EL (cell line): ENCODE measurements around the gene ZNF532.

Experiments
- DNase-seq: peaks from one replicate; pipeline ENCODE4 v3.0.0-alpha.2; 2016

Gene ZNF532

DNA sequence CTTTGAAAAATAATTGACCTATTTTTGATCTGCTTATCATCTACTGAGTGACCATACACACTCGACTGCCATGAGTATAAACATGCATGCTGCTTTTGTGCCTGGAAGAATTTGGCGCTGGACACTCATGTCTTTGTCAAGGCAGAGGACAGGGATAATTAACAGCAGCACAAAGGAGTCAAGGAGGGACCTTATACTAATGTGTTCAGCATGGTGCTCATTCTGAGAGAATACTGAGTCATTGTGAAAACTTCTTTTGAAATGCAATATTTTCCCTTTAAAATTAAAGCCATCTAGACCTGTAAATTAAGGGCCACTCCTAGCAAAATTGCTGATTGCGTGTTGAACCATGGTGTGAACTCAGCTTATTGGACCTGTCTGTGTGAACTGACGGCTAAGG lies 116.3 kb downstream of the ZNF532 start:
- DNase-seq = no peak

DNA sequence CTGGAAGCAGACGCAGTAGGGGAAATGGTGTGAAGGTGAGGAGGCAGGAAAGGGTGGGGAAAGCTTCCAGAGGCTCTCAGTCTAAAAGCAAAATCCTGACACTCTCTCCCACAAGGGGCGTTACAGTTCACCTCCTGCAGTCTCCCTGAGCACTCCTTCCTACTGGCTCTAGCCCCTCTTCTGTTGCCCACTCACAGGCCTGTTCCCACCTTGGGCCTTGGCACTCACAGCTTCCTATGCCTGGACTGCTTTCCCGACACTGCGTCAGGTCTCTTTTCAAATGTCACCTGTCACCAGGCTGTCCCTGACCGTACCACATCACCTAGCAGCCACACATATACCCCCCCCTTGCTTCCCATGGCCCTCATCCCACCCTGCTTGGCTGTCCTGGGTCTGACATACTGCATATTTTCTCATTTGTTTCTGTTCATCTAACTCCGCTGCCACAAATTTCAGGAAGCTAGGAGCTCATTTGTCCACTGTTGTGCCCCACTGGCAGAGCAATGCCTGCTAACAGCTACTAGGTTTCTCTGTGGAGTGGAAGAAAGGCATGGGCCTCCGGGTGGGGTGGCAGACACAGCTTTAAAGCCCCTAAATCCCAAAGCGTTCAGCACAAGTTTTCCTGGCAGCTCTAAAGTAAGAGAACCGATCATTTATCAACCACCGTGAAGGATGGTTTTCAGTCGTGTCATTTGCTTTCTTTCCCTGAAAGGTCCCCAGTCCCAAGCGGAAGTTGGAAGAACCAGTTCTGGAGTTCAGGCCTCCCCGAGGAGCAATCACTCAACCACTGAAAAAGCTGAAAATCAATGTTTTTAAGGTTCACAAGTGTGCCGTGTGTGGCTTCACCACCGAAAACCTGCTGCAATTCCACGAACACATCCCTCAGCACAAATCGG lies 118.8 kb downstream of the ZNF532 start:
- no peak for DNase-seq

DNA sequence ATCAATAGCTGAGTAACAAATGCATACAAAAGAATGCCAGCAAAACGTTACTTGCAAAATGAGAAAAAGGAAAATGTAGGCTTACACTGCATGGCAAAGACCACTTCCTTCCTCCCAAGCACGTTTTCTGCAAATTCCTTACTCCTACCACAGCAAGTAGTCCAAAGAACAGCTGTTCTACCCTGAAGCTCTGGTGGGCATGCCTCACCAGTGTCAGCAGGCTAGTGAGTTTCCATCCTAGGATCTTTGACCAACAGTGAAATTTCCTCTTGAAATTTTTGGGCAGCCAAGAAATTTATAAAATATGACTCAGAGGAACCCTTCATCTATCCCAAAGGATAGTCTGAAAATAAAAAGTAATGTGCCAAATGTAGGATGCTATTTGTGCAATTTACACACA lies 123.9 kb downstream of the ZNF532 start:
- peak; percentile 44 for DNase-seq

DNA sequence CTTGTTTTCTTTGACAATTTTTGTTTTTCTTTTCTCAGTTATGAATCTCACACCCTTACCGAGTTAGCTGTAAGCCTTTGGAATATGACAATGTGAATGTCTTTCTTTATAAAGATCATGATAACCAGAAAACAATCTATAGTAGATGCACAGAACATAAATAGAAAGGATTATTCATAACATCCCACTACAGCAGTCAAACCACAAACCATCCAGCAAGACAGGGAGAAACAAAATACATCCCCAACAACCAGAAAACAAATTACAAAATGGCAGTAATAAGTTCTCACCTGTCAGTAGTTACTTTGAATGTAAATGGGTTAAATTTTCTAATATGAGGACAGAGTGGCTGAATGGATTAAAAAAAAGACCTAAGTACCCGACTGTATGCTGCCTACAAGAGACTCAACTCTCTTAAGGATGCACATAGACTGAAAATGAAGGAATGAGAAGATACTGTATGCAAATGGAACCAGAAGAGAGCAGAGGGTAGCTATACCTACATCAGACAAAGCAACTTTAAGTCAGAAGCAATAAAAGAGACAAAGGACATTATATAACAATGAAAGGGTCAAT lies 124.6 kb downstream of the ZNF532 start:
- DNase-seq = no peak

DNA sequence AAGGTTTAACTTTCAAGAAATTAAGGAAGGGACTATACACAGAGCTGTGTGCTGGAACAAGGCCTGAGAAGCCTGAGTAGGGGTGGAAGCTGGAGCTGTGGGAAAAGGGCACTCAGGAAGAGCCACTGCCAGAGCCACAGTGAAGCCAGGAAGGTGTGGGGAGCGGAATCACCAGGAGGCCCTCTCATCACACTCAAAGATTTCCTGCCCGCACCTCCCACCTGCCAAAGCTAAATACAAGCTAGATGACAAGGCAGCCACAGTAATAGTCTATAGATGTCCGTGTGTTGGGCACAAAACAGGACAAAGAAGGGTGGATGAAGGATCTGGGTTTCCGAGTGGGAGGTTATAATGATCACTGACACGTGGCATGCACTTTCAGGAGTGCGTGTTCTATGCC lies 126.0 kb downstream of the ZNF532 start:
- no peak for DNase-seq

DNA sequence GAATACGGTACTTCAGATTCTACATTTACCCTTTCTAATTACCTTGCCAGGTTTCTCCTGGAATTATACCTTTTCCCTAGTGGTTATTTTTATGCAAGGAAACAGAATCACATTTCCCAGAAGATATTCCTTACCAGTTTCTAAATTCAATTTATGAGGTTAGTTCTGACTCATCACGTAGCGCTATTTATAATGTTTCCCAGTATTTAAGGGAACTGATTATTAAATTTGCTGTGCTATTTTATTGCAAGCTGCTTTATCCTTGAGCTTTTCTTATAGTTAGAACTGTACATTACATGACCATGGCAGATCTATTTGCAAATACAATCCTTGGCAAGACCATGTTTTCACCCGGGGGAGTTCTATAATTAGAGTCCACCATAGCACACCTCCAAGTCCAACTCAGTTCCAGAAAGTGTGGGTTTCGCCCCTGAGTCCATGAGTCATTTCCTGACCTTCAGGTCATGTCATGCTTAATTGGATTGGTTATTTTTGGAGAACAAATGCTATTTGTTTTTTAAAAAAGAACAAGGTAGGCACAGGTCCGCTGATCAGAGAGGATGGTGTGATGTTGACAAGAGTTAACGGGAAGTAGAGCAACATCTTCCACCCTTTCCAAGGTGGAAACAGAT lies 126.6 kb downstream of the ZNF532 start:
- DNase-seq = peak; percentile 28

DNA sequence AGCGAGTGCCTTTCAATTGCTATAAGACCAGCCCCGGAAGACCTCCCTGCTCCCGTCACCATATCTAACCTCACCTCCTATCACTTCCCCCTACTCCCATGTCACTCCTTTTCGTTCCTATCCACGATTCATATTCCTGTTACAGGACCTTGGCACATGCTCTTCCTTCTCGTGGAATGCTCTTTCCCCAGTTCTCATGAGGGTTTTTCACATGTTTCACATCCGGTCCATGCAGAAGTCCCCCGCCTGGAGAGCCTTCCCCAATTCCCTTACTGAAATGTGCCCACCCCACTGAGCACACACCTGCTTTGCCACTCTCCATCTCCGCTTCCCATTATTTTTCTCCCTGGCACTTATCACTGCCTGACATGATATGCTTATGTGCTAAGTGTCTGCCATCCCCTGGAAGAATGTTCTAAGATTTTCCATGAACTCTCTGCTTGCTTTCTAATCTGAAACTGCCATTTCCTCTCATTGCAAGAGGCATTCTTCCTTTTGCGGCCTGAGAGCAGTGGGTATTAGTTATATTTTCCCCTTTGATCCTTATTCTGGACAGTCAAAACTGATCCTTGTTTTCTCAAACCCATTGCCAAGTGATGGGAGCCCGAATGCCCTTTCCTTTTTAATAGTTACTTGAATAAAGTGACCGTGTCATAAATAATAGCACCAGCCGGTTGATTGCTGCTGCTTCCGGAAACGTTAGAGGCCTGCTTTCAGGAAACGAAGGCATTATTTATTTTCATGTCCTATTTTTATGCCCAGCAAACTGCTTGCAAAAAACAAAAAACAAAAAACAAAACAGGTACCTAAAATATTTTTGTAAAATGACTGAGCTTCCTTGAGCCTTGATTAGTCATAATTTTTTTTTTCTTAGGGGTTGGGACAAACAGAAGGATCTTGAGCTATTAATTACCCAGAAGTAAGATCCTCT lies 127.9 kb downstream of the ZNF532 start:
- no peak for DNase-seq

DNA sequence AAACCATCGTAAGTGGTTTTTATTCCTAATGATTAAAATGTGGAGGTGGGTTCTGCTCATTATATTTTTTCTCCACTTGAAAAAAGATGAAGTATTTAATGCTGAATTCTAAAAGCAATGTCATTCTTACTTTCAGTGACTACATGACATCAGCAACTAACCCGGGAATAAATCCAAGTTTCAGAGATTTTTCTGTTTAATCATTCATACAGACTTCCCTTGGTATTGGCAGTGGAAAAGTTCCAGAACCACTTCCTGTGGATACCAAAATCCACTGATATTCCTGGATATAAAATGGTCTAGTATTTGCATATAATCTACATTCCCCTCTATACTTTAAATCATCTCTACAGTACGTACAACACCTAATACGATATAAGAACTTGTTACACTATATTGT lies 128.6 kb downstream of the ZNF532 start:
- DNase-seq = peak; percentile 93

DNA sequence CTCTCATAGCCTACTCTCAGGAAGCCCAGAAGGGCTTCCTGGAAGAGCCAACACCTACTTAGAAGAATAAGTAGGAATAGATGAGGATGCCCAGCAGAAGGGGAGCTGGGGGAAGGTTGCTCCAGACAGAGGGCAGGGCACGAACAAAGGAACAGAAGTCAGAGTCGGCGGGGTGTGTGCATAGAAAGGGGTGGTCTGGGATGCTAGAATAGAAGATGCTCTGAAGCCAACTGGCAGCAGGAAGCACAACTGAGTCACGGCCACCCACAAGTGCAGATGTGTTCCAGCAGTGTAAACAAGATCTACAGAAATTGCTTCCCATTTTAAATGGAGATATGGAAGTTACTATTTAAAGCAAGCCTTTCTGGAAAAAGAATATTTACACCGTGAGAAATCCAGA lies 131.0 kb downstream of the ZNF532 start:
- no peak for DNase-seq

DNA sequence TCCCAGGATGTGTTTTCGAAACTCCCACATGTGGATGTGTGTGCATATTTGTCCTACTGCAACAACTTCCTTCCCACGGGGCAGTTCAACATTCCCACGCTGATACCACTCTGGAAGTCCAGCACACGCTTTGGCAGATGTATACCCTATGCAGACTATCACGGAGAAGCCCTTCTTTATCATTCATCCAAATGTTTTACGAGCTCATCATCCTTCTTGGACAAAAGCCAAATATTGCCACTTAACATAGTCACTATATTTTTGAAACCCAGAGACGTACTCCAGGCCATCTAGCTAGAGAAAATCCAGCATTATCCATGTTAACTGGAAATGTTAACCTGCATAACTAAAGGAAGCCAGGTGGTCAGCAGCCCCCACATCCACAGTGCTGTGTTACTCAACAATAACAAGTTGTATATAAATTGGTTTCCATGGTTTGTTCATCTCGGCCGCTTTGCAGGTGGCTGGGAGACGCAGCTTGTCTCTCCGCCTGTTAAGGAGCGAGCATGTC lies 131.5 kb downstream of the ZNF532 start:
- peak; percentile 94 for DNase-seq

DNA sequence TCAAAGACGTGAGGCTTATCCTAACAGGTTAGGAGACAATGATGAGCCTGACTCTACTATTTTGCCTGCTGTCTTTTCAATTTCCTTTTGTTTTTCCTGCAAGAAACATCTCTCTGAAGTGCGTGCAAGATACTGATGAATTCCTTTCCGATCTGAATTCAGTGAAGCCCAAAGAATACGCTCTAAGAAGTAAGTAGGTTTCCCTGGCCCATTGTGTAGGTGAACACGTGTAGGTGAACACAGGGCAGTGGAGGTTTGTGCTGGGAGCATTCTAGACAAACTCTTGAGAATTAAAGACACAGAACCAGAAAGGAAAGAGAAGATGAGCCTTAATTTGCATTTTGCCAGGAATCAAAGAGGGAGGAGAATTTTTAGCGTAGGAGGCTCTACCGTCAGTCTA lies 132.0 kb downstream of the ZNF532 start:
- no peak for DNase-seq

DNA sequence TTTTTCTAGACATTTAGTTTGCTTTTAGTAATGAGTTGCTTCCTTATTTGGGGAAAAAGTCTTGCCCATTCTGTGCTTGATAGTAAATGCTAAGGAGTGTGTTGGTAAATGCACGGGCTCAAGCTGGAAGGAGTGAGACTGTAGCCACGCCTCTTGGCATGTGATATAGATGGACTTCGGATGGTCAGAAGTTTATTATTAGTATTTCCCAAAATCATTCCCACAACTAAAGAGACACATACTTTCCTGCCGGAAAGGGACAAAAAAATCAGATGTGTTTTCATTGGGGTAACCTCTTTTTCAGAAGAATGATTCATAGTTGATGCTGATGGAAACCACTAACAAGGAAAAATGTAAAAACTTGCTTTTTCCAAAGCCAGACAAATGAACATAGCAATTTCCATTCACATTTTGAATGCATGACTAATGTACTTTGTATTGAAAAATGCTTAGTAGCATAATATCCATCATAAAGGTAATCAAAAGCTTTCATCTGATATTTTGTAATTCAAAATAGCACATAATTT lies 133.2 kb downstream of the ZNF532 start:
- peak; percentile 88 for DNase-seq

DNA sequence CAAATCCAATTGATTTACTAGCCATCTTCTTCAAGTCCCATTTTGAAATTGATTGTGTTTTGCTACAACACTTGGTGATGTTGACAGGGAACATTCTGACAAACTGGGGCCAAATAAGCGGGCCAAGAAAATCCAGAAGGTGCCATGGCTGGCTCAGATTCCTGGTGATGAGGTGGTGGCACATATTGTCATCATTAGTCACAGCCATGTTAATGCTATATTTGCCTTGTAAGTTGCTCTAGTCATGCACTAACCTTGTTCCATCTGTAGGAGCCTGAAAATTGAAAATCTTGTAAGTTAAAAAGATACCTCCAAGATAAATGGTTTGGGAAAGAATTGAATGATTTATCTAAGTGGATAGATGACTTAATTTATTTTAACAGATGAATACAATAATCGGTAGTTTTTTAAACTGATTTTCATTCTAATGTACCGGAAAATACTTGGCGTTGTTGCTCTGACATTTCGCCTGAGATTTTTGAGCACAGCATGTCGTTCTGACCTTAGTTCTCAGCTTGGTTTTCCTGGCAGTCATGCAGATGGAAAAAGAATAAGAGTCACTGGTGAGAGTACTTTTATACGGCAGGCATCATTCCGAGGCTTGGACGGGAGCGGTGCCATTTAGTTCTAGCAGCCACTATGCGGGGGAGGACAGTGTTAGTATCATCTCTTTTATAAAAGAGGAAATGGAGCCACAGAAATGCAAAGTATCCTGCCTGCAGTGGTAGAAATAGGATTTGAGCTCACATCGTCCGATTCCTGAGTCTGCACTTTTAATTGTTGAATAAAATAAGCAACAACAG lies 133.9 kb downstream of the ZNF532 start:
- DNase-seq = peak; percentile 77

DNA sequence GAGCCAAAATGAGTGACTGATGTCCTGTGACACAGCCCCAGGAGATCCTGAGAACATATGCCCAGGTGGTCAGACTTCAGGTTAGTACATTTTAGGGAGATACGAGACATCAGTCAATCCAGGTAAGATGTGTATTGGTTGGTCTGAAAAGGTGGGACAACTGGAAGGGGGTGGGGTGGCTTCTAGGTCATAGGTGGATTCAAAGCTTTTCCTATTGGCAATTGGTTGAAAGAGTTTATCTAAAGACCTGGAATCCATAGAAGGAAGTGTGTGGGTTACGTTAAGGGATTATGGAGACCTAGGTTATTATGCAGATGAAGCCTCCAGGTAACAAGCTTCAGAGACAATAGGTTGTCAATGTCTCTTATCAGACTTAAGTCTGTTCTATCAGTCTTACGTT lies 136.5 kb downstream of the ZNF532 start:
- no peak for DNase-seq

DNA sequence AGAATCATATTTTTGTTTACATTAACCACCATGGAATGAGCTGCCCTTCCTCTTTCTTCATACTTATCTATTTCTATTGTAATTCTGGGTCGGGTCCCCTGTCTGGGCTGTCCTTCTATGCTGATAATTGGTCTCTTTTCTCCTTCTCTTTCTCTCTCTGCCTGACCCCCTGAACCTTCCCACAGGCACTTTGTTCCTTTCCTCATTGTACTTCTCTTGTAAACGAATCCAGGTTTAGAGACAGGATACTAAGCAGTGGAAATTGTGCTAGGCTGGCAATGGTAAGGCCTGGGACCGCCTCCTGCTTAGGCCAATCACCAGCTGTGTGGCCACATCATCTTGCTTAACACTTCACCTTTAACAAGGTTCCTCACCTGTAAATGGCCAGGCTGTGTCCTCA lies 137.0 kb downstream of the ZNF532 start:
- DNase-seq = no peak

DNA sequence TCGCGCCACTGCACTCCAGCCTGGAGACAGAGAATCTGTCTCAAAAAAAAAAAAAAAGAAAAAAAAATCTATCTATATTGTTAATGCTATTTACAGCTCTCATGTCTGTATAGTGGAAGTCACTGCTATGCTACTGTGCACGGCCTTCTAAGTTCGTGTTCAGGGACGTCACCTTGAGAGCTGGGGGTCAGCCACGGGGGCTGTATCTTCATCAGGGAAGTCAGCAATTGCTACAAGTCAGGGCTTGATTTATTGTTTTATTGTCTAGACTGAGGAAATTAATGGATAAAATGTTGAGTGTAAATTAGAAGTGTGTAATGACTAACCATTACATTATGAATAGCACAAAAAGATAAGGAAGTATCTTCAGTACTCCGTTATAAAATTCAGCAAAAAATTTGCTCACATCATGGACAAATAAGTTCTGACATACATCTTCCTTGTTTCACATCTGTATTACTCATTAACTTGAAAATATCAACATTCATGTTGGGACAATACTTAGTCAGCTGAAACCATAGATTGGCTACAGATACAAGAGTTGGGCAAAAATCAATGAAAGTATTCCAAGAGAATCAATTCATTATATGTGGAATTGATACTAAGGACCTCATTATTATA lies 138.4 kb downstream of the ZNF532 start:
- no peak for DNase-seq

DNA sequence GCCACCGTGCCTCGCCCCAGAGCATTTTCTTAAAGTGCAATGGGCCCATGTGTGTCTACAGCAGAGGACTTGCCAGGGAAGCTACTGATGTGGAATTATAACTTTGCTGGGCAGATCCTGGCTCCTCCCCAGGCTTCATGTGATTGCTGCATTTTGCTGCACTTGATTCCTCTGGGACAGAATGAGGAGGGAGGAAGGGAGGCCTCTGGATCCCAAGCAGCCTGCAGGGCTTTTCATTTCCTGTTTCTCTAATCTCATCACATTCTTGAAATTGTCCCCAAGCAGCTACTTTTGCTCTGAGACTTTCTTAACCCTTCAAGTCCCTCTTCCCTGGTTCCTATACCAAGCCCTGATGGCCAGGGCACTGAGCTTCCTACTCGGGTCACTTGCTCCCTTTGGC lies 140.6 kb downstream of the ZNF532 start:
- DNase-seq = peak; percentile 84

DNA sequence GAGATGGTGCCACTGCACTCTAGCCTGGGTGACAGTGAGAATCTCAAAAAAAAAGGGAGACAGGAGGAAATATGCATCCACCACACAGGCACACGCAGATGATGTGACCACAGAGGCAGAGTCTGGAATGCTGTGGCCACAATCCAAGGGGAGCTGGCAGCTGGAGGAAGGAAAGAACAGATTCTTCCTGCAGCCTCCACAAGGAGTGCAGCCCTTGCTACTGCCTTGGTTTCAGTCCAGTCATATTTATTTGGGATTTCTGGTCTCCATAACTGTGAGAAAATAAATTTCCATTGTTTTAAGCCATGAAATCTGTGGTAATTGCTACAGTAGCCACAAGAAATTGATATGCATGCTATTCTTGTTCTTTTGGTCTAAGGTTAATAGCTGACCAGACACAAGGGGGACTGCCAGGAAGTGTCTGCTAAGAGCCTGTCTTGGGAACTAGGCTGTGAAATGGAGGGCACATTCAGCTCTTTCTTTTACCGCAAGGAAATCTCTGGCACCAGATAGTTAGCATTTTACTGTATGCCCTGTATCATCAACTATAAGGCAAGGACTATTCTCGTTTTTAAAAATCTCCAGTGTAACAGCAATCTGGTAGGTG lies 141.9 kb downstream of the ZNF532 start:
- DNase-seq = peak; percentile 62

DNA sequence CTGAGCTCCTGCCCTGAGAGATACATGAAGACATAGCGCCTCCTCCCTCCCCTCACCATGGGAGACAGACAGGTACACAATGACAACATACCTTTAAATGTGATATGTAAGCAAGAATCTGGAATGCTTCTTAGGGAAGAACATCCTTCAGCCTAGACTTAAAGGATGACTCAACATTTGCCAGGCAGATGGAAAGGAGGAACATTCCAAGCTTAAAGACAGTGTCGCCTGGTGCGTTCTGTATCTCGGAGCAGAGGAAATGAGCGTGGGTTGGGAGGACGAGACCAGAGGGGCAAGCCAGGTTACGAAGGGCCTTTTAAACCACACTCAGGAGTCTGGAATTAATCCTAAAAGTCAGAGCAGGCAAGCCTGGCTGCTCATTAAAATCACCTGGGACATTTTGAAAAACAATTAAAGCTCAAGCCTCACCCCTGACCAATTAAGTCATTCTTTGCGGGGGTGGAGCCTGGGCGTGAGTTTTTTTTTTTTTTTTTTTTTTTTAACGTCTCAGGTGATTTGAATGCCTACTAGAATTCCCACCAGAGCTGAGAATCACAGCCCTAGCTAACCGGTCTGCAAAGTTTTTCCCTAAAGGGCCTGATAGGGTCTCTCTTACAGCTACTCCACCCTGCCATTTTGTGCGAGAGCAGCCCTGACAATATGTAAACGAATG lies 143.8 kb downstream of the ZNF532 start:
- DNase-seq = peak; percentile 81

DNA sequence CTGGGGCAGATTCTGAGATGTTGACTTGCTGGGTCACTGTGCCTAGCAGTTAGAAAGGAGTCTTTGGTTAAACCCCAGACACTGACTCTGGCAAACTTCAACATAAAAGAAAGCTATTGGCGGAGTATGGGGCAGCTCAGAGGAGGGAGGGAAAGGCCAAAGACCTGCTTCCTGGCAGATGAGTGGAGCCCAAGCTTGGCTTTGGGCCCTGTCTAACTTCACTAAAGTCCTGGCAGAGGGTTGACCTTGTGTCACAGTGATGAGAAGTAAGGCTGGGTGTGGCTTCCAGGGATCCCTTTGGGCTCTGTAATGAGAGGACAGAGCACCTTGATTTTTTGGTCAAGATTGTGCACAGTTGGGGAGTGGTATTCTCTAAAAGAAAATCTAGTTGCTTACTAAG lies 145.2 kb downstream of the ZNF532 start:
- no peak for DNase-seq
